Brain microvascular endothelial cell (primary cell): ENCODE results near the gene METAP1.

ENCODE experiments used
- DNase-seq: peaks from one replicate; pipeline ENCODE4 v3.0.0-alpha.2; 2020
- H3K27ac ChIP-seq: fragments of 250-450 bp; sonication (Bioruptor Pico); 2 replicates; pipeline ENCODE4 v1.5.1; 2020; ENCODE audit warnings: mild to moderate bottlenecking, moderate library complexity
- H3K27me3 ChIP-seq: fragments of 250-450 bp; sonication (Bioruptor Pico); replicated peaks from 2 replicates; pipeline ENCODE4 v1.5.1; 2020; ENCODE audit warnings: mild to moderate bottlenecking
- H3K36me3 ChIP-seq: fragments of 250-450 bp; sonication (Bioruptor Pico); replicated peaks from 2 replicates; pipeline ENCODE4 v1.5.1; 2020; ENCODE audit warnings: mild to moderate bottlenecking
- H3K4me3 ChIP-seq: 2 replicates; pipeline ENCODE4 v1.5.1; 2011; ENCODE audit warnings: low read depth, mild to moderate bottlenecking, control low read depth, low read length, moderate library complexity
- in situ Hi-C: cut with HindIII; loops from 2 replicates; pipeline ENCODE4 v1.10.0; 2017; ENCODE audit warnings: low sequenced_read_pairs, low pct_ligation_motif_present
- TF ChIP-seq, protein P1 (sequence below): IDR thresholded peaks from 2 replicates; pipeline ENCODE4 v1.5.1; 2011; ENCODE audit warnings: low read depth, mild to moderate bottlenecking, moderate library complexity, low read length, control low read depth, inconsistent platforms; ENCODE audit errors: missing control alignments

METAP1 gene

GRCh38 chr4:98958065-98958464 is 37.5 kb upstream of the METAP1 start:
- TF ChIP-seq, protein P1, sequence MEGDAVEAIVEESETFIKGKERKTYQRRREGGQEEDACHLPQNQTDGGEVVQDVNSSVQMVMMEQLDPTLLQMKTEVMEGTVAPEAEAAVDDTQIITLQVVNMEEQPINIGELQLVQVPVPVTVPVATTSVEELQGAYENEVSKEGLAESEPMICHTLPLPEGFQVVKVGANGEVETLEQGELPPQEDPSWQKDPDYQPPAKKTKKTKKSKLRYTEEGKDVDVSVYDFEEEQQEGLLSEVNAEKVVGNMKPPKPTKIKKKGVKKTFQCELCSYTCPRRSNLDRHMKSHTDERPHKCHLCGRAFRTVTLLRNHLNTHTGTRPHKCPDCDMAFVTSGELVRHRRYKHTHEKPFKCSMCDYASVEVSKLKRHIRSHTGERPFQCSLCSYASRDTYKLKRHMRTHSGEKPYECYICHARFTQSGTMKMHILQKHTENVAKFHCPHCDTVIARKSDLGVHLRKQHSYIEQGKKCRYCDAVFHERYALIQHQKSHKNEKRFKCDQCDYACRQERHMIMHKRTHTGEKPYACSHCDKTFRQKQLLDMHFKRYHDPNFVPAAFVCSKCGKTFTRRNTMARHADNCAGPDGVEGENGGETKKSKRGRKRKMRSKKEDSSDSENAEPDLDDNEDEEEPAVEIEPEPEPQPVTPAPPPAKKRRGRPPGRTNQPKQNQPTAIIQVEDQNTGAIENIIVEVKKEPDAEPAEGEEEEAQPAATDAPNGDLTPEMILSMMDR: no peak
- Histone ChIP-seq H3K27ac (no peak overlapping the region), H3K27me3 (no peaks in the 10 kb centered on the region), H3K36me3 (no peaks in the 10 kb centered on the region), H3K4me3 (no peak overlapping the region)
- DNase-seq: no peak
- in situ Hi-C loops: no loop called here

DNA sequence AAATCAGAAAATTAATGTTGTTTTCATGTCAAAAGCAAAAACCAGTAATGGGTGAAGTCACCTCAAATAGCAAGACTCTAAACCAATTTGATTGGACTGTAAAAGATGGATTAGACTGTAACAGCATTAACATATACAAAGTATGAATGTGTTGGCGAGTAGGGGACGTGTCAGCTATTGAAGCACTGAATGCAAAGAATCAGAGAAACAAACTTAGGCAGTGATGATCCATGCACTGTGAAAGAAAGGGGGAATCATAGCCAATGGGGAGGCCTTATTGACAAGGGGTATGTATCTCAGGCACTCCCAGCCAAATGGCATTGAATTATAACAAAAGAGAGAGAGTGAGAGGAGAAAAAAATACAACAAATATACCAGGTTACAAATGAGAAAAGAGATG is 36.1 kb upstream of the METAP1 start:
- Histone ChIP-seq H3K4me3 (no peak overlapping the region), H3K27ac (no peak overlapping the region), H3K36me3 (no peaks in the 10 kb centered on the region), H3K27me3 (no peaks in the 10 kb centered on the region)
- in situ Hi-C loops: no loop called here
- DNase-seq: no peak
- TF ChIP-seq, protein P1: no peak

DNA sequence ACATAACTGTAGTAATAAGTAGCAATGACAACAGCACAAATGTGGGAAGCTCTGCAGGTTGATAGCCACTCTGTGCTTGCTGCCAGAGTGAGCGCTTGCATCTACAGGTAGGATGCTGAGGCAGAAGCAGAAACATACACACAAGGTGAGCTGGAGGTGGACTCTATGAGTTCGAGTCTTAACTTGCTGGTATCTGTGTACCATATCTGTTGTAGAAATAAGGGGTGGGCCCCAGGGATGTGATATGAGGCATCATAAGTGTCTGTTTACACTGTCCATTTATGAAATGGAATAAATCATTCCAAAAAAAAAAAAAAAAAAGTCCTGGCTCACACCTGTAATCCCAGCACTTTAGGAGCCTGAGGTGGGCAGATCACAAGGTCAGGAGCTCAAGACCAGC is 33.8 kb upstream of the METAP1 start:
- no peak for DNase-seq
- TF ChIP-seq, protein P1: no peak
- Histone ChIP-seq H3K27me3 (no peaks in the 10 kb centered on the region), H3K36me3 (no peaks in the 10 kb centered on the region), H3K4me3 (no peak overlapping the region), H3K27ac (no peak overlapping the region)
- in situ Hi-C loops: no loop called here

DNA sequence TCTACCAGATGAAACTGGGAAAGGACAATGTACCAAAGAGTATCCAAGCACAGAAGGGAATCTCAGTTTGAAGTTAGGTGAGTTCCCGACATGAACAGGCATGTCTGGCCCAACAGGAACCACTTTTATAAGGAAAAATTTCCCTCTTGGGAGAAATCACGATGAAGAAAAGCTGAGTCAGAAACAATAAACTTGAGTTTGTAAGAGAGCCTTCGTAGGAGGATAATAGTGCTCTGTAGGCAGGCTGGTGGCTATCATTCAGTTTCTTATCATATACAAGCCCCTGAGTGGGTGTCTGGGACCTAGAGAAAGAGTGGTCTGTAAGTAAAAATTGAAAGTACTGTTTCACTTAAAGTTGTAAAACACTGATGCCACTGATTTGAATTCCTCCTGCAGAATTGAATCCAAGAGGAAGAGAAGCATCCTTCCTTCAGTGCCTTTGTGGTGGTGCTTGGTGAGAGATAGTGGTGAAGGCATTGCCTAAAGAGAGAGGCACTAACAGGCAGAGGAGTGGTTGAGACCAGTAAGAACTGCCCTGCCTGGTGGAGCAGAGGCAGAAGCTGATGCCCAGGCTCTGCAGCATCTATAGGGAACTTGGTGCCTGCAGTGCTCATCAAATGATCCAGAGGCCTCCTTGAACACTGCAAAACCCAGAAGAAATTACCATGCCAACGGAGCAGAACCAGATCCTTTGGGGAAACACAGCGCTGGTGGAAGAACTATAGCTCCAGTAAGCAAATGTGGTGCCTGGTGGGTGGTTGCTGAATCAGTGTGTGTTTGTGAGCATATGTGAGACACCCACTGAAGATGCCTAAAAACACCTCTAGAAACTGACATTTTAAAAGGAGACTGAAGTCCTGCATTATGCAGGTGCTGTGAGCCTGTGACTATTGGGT is 31.7 kb upstream of the METAP1 start:
- Histone ChIP-seq H3K27ac (no peak overlapping the region), H3K27me3 (no peaks in the 10 kb centered on the region), H3K4me3 (no peak overlapping the region), H3K36me3 (no peaks in the 10 kb centered on the region)
- in situ Hi-C loops: no loop called here
- no peak for DNase-seq
- TF ChIP-seq, protein P1: no peak

DNA sequence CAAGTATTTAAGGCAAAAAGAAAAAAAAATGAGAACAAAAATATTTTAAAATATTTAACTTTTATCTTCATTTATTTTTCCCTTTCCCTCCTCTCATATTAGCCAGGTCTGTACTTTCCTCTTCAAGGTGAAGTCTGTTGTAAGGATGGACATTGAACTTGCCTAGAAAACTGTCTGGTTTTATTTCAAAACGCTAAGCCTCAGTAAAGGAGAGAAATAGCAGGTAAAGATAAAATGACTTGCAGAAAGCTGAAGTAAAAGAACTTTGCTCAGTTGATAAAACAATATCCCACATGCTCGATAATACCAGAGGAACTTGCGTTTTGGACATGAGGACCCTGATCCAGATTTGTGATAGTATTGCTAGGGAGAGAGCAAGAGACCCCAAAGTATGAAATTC is 28.6 kb upstream of the METAP1 start:
- no peaks in the 10 kb centered on the region for H3K27me3 ChIP-seq
- H3K27ac ChIP-seq: no peak overlapping the region
- no peak for DNase-seq
- in situ Hi-C loops: no loop called here
- TF ChIP-seq, protein P1: no peak
- no peaks in the 10 kb centered on the region for H3K36me3 ChIP-seq
- no peak overlapping the region for H3K4me3 ChIP-seq

DNA sequence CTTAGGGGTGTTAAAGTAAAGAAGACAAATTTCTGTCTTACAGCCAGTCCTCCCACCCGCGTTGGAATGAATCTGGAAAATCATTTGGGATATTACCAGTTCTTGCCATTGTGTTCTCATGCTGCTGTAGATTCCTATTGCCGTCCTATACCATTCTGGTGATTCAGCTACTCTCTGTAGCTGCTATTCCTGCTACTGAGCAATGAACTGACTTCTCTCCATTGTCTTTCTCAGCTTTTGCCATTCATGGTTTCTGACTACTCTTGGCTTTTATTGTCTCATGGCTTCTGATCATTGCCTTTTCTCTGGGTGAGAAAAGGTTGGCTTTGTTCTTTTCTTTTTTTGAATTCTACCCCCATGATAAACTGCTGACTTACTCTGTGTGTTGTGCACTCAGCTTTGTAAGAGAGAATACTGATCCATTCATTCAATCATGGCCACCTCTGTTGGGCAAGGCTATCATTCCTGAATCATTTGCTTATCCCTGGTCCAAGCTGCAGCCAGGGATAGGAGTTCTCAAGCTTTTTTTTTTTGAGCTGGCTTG is 27.7 kb upstream of the METAP1 start:
- TF ChIP-seq, protein P1: no peak
- in situ Hi-C loops: no loop called here
- Histone ChIP-seq H3K36me3 (no peaks in the 10 kb centered on the region), H3K4me3 (no peak overlapping the region), H3K27ac (no peak overlapping the region), H3K27me3 (no peaks in the 10 kb centered on the region)
- DNase-seq: no peak
